Suprapubic skin (tissue), 4 donors: ENCODE results near the gene QPCT. TPM values are rescaled to one million over a fixed set of nuclear protein-coding genes. Genes with fewer than 3 reads are reported as not detected.

Experiments
- DNase-seq, 2 donors: peaks; one replicate each; pipeline ENCODE4 v3.0.0-alpha.2; 2019; ENCODE audit warnings: low spot score in 2 of 2
- H3K27ac ChIP-seq: fragments of 200-600 bp; sonication (generic); one replicate; pipeline ENCODE4 v1.5.1; 2019
- H3K27me3 ChIP-seq: fragments of 200-600 bp; sonication (generic); one replicate; pipeline ENCODE4 v1.5.1; 2019
- H3K36me3 ChIP-seq: fragments of 200-600 bp; sonication (generic); one replicate; pipeline ENCODE4 v1.5.1; 2019
- H3K4me1 ChIP-seq: fragments of 200-600 bp; sonication (generic); one replicate; pipeline ENCODE4 v1.5.1; 2019
- H3K4me3 ChIP-seq: fragments of 200-600 bp; sonication (generic); one replicate; pipeline ENCODE4 v1.5.1; 2019; ENCODE audit warnings: mild to moderate bottlenecking
- H3K9me3 ChIP-seq: fragments of 200-600 bp; sonication (generic); one replicate; pipeline ENCODE4 v1.5.1; 2019
- CTCF ChIP-seq, 2 donors: fragments of 200-600 bp in 1 of 2; fragments of 450-650 bp in 1 of 2; sonication (generic) in 1 of 2; IDR thresholded peaks; one replicate each; pipeline ENCODE4 v1.5.1; 2016 to 2019; ENCODE audit warnings: antibody characterized with exemption in 2 of 2, mild to moderate bottlenecking in 1 of 2, moderate library complexity in 1 of 2
- EP300 ChIP-seq: sonication (generic); formaldehyde crosslinking; IDR thresholded peaks from one replicate; pipeline ENCODE4 v1.6.1; 2017; ENCODE audit warnings: antibody characterized with exemption
- POLR2A ChIP-seq, 2 donors: fragments of 450-650 bp; IDR thresholded peaks; one replicate each; pipeline ENCODE4 v1.6.1; 2017; ENCODE audit warnings: antibody characterized with exemption in 2 of 2, mild to moderate bottlenecking in 2 of 2, moderate library complexity in 2 of 2
- POLR2AphosphoS5 ChIP-seq, 3 donors: sonication (generic); formaldehyde crosslinking; IDR thresholded peaks; one replicate each; pipeline ENCODE4 v1.6.1; 2017; ENCODE audit warnings: antibody characterized with exemption in 3 of 3
- WGBS: methylation state at CpG from one replicate; pipeline ENCODE4 v1.1.5; 2018; 5-methylcytosine and 5-hydroxymethylcytosine counted together
- total RNA-seq, 4 donors: library from RNA; depleted of rRNA; stranded (reverse); fragments of >200 nt; gene quantifications; one replicate each; pipeline ENCODE4 v1.1.0, GENCODE V29; 2016

The QPCT gene
- total RNA-seq, 4 donors from 2014 or later, result 20.7 to 75.5 (median 47.6) TPM

- H3K9me3 ChIP-seq, result no peaks in the 10 kb centered on the region
- no peak overlapping the region for H3K4me3 ChIP-seq
- no peaks in the 10 kb centered on the region for H3K4me1 ChIP-seq
- no peak for TF ChIP-seq CTCF (IDR thresholded peaks at IDR 0.05)
- no peak for TF ChIP-seq POLR2A (IDR thresholded peaks at IDR 0.05)
- no peak for TF ChIP-seq POLR2AphosphoS5 (IDR thresholded peaks at IDR 0.05)
- TF ChIP-seq EP300, result no peak
- 59% methylated on average over 2 of the region's 2 CpGs for WGBS
- DNase-seq, result no peak
- no peaks in the 10 kb centered on the region for H3K27me3 ChIP-seq
- no peaks in the 10 kb centered on the region for H3K36me3 ChIP-seq
- no peak overlapping the region for H3K27ac ChIP-seq
These were observed 11.2 kb upstream of the QPCT start for GRCh38 chr2:37333256-37333655.

- Histone ChIP-seq H3K36me3 (no peaks in the 10 kb centered on the region), H3K4me1 (no peaks in the 10 kb centered on the region), H3K27ac (no peak overlapping the region), H3K27me3 (no peaks in the 10 kb centered on the region), H3K4me3 (no peak overlapping the region), H3K9me3 (no peaks in the 10 kb centered on the region)
- DNase-seq, result no peak
- TF ChIP-seq POLR2AphosphoS5 (IDR thresholded peaks at IDR 0.05) (no peak), CTCF (IDR thresholded peaks at IDR 0.05) (no peak), EP300 (no peak), POLR2A (IDR thresholded peaks at IDR 0.05) (no peak)
- 91% methylated on average over 2 of the region's 2 CpGs for WGBS
These were observed 8.8 kb upstream of the QPCT start for GRCh38 chr2:37335604-37336003.

- TF ChIP-seq EP300 (no peak), POLR2A (IDR thresholded peaks at IDR 0.05) (no peak), POLR2AphosphoS5 (IDR thresholded peaks at IDR 0.05) (no peak), CTCF (IDR thresholded peaks at IDR 0.05) (no peak)
- WGBS, result 85% methylated on average over 7 of the region's 7 CpGs
- no peak for DNase-seq
- no peak overlapping the region for H3K4me3 ChIP-seq
- no peaks in the 10 kb centered on the region for H3K4me1 ChIP-seq
- no peaks in the 10 kb centered on the region for H3K27me3 ChIP-seq
- H3K9me3 ChIP-seq, result no peaks in the 10 kb centered on the region
- no peaks in the 10 kb centered on the region for H3K36me3 ChIP-seq
- no peak overlapping the region for H3K27ac ChIP-seq
These were observed 6.7 kb upstream of the QPCT start for GRCh38 chr2:37337620-37338280.

- 76% methylated on average over 4 of the region's 4 CpGs for WGBS
- H3K27me3 ChIP-seq, result no peaks in the 10 kb centered on the region
These were observed 5.5 kb upstream of the QPCT start for GRCh38 chr2:37338933-37339332.

GRCh38 chr2:37340637-37341036 lies 3.8 kb upstream of the QPCT start:
- no peaks in the 10 kb centered on the region for H3K27me3 ChIP-seq
- H3K4me1 ChIP-seq, result peaks cover 20% of the 10 kb centered on the region
- H3K27ac ChIP-seq, result no peak overlapping the region
- TF ChIP-seq POLR2AphosphoS5 (IDR thresholded peaks at IDR 0.05) (no peak), EP300 (no peak)
- H3K36me3 ChIP-seq, result no peaks in the 10 kb centered on the region
- no peak for DNase-seq
- WGBS, result 86% methylated on average over 3 of the region's 3 CpGs
- H3K4me3 ChIP-seq, result no peak overlapping the region
- no peaks in the 10 kb centered on the region for H3K9me3 ChIP-seq

More at GRCh38 chr2:37338933-37339332, 5.5 kb upstream of the QPCT start:
- DNase-seq, result no peak
- H3K9me3 ChIP-seq, result no peaks in the 10 kb centered on the region
- peaks cover 8% of the 10 kb centered on the region for H3K4me1 ChIP-seq
- H3K27ac ChIP-seq, result no peak overlapping the region
- no peak for TF ChIP-seq POLR2A (IDR thresholded peaks at IDR 0.05)
- TF ChIP-seq CTCF (IDR thresholded peaks at IDR 0.05), result no peak
- no peak for TF ChIP-seq POLR2AphosphoS5 (IDR thresholded peaks at IDR 0.05)
- TF ChIP-seq EP300, result no peak
- H3K36me3 ChIP-seq, result no peaks in the 10 kb centered on the region
- no peak overlapping the region for H3K4me3 ChIP-seq
